Fibroblast of peridontal ligament (primary cell): Measurements from ENCODE around the gene PTH1R.

Experiments used
- DNase-seq: peaks from one replicate; pipeline ENCODE4 v3.0.0-alpha.2; 2010; ENCODE audit errors: extremely low read depth

Gene PTH1R

DNA sequence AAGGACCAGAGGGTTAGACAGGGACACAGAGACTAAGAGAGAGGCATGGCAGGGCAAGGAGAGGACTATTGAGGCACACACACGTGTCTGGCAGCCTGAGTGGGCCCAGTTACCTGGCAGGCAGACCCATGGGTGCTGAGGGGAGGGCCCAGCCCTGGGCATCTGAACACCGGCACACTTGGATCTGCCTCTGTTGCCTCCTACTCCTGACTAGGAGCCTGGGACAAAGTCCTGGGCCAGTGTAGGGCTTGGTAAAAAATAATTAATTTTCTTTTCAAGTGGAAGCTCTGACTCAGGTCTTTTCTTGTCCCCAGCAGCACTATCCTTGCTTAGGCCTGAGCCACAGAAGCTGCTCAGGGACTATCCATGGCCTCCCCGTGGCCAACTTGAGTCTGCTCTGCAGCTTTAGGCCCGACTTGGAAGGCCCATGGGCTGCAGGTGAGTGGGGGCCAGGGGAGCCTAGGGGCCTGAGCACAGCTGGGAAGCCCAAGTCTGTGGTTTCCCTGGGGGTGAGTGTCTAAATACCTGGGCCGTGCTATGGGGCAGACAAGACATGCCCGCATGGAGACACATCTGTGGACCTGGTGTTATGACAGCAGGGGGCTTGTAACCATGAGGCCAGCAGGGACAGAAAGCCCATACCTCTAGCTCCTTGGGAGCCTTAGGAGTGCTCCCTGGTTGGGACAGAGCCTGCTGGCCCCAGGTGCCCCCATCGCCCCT lies at the start of gene PTH1R:
Gene PTH1R, plus strand, starts transcription at position 316 of the 720 bp plus-strand sequence. CDS start 5,839 bp downstream, outside the sequence.
- DNase-seq, result no peak

DNA sequence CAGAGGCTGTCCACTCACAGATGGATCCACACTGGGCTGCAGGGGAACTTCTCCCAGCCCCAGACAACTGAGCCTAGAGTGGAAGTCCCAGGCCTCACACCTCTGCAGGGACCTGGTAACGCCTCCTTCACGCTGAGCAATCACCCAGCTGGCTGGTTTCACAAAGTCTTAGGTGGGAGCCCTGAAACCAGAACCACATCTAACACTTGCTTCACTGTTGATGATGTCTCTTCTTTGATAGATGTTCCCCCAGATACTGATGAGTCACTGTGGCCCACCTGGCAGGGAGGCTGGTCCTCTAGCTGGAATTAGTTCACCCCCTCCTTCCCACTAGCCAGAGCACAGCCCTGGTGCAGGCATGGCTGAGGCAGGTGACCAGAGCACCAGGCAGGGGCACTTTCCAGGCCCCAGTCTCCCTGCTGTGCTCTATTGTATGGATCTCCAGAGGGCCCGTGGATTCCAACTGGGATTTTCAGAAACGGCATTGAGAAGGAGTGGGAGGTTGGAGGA lies 47.8 kb upstream of the PTH1R start:
- DNase-seq, result no peak

GRCh38 chr3:46830801-46831200 lies 46.7 kb upstream of the PTH1R start:
- DNase-seq, result no peak

GRCh38 chr3:46831316-46831715 lies 46.2 kb upstream of the PTH1R start:
- DNase-seq, result no peak

- no peak for DNase-seq
Observed at GRCh38 chr3:46831841-46832240, 45.7 kb upstream of the PTH1R start.

DNA sequence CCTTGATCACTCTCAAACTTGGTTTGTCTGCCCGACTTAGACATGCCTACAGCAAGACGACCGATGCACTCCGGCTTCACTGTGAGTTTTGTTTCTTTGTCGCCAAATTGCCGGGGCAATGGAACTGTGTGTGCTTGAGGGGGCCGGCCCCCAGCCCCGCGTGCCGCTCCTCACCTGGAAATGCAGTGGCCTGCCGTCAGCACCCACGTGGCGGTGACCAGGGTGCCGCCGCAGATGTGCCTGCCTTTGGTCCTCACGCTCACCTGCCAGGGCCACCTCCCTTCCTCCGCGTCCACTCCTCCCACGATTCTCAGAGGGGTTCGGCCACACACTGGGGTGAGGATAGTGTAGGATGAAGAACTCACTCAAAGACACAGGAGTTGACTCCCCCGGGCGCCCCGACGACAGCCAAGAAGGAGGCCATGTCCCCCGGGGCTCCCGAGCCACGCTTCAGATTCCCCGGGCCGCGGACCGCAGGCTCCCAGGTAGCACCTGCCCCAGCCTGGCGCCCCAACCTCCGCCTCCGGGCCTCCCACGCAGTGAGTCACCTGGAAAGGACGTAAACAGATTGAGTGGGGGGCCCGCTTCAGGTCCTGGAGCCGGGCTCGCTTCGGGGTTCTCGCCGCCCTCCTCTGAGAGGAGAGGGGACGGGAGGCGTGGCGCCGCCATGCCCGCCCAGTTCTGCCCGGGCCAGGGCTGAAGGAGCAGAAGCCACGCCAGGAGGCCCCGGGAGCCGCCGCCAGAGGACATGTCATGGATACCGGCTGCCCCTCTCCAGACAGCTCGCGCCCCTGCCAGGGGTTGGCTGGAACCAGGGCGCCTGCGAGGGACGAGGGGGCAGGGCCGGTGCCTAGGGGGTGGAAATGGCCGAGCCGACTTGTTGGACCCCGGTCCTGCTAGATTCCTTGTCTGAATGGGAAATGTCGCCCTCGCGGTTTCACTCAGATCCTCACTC lies 43.9 kb upstream of the PTH1R start:
- DNase-seq, result no peak

- DNase-seq, result no peak
Observed at GRCh38 chr3:46835054-46835453, 42.5 kb upstream of the PTH1R start.

GRCh38 chr3:46835491-46835890 lies 42.0 kb upstream of the PTH1R start:
- DNase-seq, result no peak

DNA sequence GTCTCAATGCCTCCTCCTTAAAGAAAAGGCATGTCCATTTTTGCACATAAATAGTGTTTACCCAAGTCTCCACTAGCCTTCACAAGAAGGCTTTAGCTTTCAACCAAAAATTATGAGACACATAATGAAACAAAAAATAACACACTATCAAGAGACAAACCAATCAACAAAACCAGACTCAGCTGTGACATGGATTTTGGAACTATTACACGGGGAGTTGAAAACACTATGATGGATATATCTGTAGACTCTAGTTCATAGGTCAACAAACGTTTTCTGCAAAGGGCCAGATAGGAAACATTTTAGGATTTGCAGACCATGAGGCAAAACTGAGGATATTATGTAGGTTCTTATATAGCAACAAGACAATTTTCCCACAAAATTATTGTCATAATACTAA lies 39.2 kb upstream of the PTH1R start:
- no peak for DNase-seq

DNA sequence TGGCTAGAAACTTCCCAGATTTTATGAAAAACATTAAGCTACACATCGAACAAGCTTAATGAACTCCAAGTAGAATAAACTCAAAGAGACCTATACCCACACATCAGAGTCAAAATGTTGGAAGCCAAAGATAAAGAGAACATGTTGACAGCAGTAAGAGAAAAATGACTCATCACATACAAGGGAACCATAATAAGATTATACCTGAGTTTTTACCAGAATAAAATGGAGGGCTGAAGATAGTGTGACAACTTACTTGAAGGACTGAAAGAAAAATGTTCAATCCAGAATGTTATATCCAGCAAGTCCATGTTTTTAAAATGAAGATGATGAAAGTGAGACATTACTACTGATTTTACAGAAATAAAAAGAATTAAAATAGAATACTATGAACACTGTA lies 37.0 kb upstream of the PTH1R start:
- no peak for DNase-seq

- no peak for DNase-seq
Observed at GRCh38 chr3:46843508-46843907, 34.0 kb upstream of the PTH1R start.

DNA sequence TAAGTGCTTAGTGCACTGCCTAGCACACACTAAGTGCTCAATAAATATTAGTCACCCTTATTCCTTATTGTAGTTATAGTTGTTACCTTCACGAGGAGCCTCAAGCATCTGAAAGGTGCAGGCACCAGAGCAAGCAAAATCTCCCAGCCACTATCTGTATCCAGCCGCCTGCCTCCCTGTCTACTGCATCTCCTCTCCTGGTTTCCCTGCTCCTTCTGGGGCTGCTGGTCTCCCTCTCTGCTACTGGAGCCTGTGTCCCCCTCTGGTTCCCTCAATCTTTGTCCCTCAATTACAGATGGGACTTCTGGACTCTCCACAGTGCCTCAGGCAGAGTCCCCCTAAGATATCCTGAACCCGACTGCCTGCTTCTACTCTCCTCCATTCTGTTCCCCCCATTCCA lies 33.1 kb upstream of the PTH1R start:
- no peak for DNase-seq

DNA sequence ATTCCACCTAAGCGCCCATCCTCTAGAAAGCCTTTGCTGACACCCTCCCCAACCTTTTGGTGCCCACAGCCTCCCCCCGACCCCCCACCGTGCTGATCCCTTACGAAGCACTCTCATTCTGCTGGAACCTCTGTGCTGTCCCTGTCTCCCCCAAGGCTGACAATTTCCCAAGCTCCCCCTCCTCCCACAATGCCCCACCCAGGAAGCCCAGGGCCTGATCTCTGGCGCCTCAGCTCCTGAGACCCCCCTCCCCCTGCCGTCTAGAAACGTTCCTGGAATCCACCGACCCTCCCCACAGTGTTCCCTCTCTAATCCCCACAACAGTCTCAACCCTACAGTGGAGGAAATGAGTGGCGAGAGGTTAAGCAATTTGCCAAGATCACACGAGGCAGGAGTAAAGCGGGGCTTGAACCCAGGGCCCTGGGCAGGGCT lies 32.6 kb upstream of the PTH1R start:
- DNase-seq, result no peak

GRCh38 chr3:46845397-46845859 lies 32.1 kb upstream of the PTH1R start:
- DNase-seq, result peak; percentile 91

GRCh38 chr3:46845860-46846623 lies 31.5 kb upstream of the PTH1R start:
- peak; percentile 73 for DNase-seq

GRCh38 chr3:46846624-46847542 lies 30.6 kb upstream of the PTH1R start:
- DNase-seq, result no peak

DNA sequence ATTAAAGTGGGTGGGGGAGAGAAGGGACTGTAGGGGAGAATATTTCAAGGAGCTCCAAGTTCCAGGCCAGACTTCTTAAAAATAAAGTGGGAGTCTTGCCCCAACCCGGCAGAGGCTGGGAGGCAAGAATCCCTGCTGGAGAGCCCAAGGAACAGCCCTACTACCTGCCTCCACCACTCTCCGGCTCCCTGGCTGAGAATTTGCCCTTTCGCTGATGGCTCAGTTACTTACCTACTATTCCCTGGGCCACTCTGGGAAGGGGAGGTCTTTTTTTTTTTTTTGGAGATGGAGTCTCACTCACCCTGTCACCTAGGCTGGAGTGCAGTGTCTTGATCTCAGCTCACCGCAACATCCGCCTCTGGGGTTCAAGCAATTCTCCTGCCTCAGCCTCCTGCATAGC lies 29.8 kb upstream of the PTH1R start:
- no peak for DNase-seq

DNA sequence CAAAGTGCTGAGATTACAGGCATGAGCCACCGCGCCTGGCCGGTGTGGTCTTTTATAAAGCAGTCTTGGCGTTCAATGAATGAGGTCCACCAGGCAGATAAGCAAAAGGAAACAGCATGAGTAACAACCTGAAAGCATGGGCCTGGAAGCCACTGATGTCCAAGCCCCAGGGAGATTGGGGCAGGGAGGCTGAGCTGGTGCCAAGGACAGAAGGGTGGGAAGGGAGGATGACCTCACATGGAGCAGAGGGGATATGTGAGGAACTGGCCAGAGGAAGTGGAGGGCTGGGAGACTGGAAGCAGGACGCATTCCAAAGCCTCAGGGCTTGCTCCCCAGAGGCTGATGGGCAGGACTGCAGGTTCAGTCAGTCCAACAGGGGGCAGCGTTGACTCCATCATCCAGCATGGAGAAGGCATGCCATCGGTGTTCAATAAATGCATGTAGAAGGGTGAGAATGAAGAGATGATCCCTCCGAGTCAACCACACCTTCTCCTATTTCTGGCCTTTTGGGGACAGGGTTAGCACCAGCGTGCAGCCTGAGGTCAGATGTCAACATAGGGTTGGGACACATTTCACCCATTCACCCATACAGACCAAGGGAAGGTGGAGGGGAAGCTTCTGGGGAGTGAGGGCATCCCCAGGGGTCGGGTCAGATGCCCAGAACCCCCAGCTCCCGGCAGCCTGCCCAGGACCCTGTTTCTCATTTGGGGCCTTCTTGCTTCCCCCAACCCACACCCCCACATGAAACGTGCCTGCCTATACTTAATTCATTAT lies 29.1 kb upstream of the PTH1R start:
- DNase-seq, result peak; percentile 15

DNA sequence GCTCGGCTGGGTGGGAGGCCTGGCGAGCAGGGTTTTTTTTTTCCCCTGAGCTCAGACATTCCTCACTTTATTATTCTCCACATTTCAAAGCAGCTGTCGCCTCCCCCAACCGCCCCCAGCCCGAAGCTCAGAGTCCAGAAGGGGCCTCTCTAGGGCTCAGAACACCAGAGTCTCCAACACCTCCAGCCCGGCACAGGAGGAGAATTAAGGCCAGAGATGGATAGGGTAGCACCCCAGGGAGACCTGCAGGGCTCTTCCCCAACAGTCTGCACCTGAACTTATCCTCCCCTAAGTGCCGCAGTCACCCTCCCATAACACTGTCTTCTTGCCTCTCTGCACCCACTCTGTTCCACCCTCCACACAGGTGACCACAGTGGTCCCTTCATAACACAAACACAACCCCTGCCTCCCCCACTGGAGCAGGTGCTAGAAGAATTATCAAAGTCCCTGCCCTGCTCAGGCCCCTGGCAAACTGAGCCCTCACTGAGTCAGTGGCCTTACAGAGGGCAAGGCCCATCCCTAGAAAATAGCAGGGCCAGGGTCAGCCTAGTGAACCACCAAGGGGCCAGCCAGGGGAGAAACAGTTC lies 28.4 kb upstream of the PTH1R start:
- DNase-seq, result no peak
